T-helper 17 cell (primary cell): ENCODE data around the gene CTTNBP2NL. TPM values are rescaled to one million over a fixed set of nuclear protein-coding genes. Genes with fewer than 3 reads are reported as not detected.
"Not testable (repeated sequence)": the region's sequence is repeated elsewhere in the genome, so short reads cannot be mapped to it uniquely, and the experiment has no call there.

Source experiments
- ATAC-seq: fragments of 150-1000 bp; cut with Tn5 transposase; 2 replicates; pipeline ENCODE4 v1.10.0; 2021; ENCODE audit warnings: mild to moderate bottlenecking, moderate library complexity
- DNase-seq, 3 donors: peaks; one replicate each; pipeline versions ENCODE4 v3.0.0 to v3.0.0-alpha.2; 2020 to 2021
- H3K9me3 ChIP-seq: one replicate; pipeline ENCODE4 v1.7.0; 2013; ENCODE audit warnings: low read length, mild to moderate bottlenecking; ENCODE audit not compliant: control insufficient read depth, poor library complexity, severe bottlenecking
- H3K27ac Mint-ChIP-seq: one replicate; pipeline ENCODE4 v1.8.0; 2022; ENCODE audit warnings: mild to moderate bottlenecking, moderate library complexity, mixed read lengths
- H3K27me3 Mint-ChIP-seq: one replicate; pipeline ENCODE4 v1.8.0; 2022; ENCODE audit warnings: mixed read lengths
- H3K36me3 Mint-ChIP-seq: one replicate; pipeline ENCODE4 v1.8.0; 2022; ENCODE audit warnings: low read depth, mixed read lengths
- H3K4me1 Mint-ChIP-seq: one replicate; pipeline ENCODE4 v1.8.0; 2022; ENCODE audit warnings: mild to moderate bottlenecking, mixed read lengths
- H3K4me3 Mint-ChIP-seq: one replicate; pipeline ENCODE4 v1.8.0; 2022; ENCODE audit warnings: mild to moderate bottlenecking, moderate library complexity, mixed read lengths
- total RNA-seq, 4 donors: library from RNA in 2 of 4; stranded (reverse) in 2 of 4; gene quantifications; one replicate each; pipeline ENCODE4 v1.2.3 and lab custom pipeline; 2022 to 2026

CTTNBP2NL gene
- total RNA-seq, 2 donors from 2014 or later = 0.45 to 0.91 TPM

GRCh38 chr1:112393631-112393974, 2.4 kb upstream of the CTTNBP2NL start:
- H3K27me3 Mint-ChIP-seq = peaks cover 29% of the 10 kb centered on the region
- DNase-seq = no peak
- no peak overlapping the region for H3K4me3 Mint-ChIP-seq
- H3K9me3 ChIP-seq = no peaks in the 10 kb centered on the region
- H3K4me1 Mint-ChIP-seq = peaks cover 28% of the 10 kb centered on the region
- no peak overlapping the region for H3K27ac Mint-ChIP-seq
- H3K36me3 Mint-ChIP-seq = no peaks in the 10 kb centered on the region
- ATAC-seq = no peak

GRCh38 chr1:112394743-112395062, 1.3 kb upstream of the CTTNBP2NL start:
- Mint-ChIP-seq H3K4me3 (no peak overlapping the region), H3K36me3 (no peaks in the 10 kb centered on the region), H3K4me1 (peaks cover 30% of the 10 kb centered on the region), H3K27me3 (peaks cover 30% of the 10 kb centered on the region), H3K27ac (no peak overlapping the region)
- DNase-seq (no peak), ATAC-seq (no peak)
- no peaks in the 10 kb centered on the region for H3K9me3 ChIP-seq

- no peaks in the 10 kb centered on the region for H3K9me3 ChIP-seq
- DNase-seq = no peak
- peak overlapping the region; percentile 95 for H3K4me3 Mint-ChIP-seq
- peaks cover 30% of the 10 kb centered on the region for H3K4me1 Mint-ChIP-seq
- no peak for ATAC-seq
- H3K27ac Mint-ChIP-seq = peak overlapping the region; percentile 11
- no peaks in the 10 kb centered on the region for H3K36me3 Mint-ChIP-seq
- H3K27me3 Mint-ChIP-seq = peaks cover 24% of the 10 kb centered on the region
Measured at GRCh38 chr1:112395256-112395820, 676 bp upstream of the CTTNBP2NL start.

- peak overlapping the region; percentile 95 for H3K4me3 Mint-ChIP-seq
- no peaks in the 10 kb centered on the region for H3K36me3 Mint-ChIP-seq
- ATAC-seq = no peak
- H3K4me1 Mint-ChIP-seq = peaks cover 25% of the 10 kb centered on the region
- DNase-seq = no peak
- H3K27ac Mint-ChIP-seq = peak overlapping the region; percentile 74
- peaks cover 24% of the 10 kb centered on the region for H3K27me3 Mint-ChIP-seq
- H3K9me3 ChIP-seq = no peaks in the 10 kb centered on the region
Measured at GRCh38 chr1:112396653-112397471, 848 bp downstream of the CTTNBP2NL start.

- no peak overlapping the region for H3K4me3 Mint-ChIP-seq
- H3K27me3 Mint-ChIP-seq = peaks cover 29% of the 10 kb centered on the region
- ATAC-seq = no peak
- peaks cover 25% of the 10 kb centered on the region for H3K4me1 Mint-ChIP-seq
- H3K36me3 Mint-ChIP-seq = no peaks in the 10 kb centered on the region
- DNase-seq = no peak
- H3K27ac Mint-ChIP-seq = peak overlapping the region; percentile 74
- no peaks in the 10 kb centered on the region for H3K9me3 ChIP-seq
Measured at GRCh38 chr1:112397841-112398240, 1.8 kb downstream of the CTTNBP2NL start.

GRCh38 chr1:112399456-112399855, 3.4 kb downstream of the CTTNBP2NL start:
- ATAC-seq (peak; percentile 40), DNase-seq (no peak)
- H3K27ac Mint-ChIP-seq = no peak overlapping the region
- peaks cover 23% of the 10 kb centered on the region for H3K27me3 Mint-ChIP-seq
- no peaks in the 10 kb centered on the region for H3K36me3 Mint-ChIP-seq
- H3K4me3 Mint-ChIP-seq = no peak overlapping the region
- H3K4me1 Mint-ChIP-seq = peaks cover 20% of the 10 kb centered on the region
- no peaks in the 10 kb centered on the region for H3K9me3 ChIP-seq

GRCh38 chr1:112400706-112401105, 4.7 kb downstream of the CTTNBP2NL start:
- H3K9me3 ChIP-seq, H3K36me3 Mint-ChIP-seq, H3K27ac Mint-ChIP-seq, ATAC-seq, H3K4me3 Mint-ChIP-seq, DNase-seq: not testable (repeated sequence)
- Mint-ChIP-seq H3K27me3 (peaks cover 23% of the 10 kb centered on the region), H3K4me1 (peaks cover 14% of the 10 kb centered on the region)

- peaks cover 18% of the 10 kb centered on the region for H3K27me3 Mint-ChIP-seq
- no peak overlapping the region for H3K4me3 Mint-ChIP-seq
- H3K9me3 ChIP-seq = no peaks in the 10 kb centered on the region
- no peak for DNase-seq
- no peak for ATAC-seq
- no peaks in the 10 kb centered on the region for H3K36me3 Mint-ChIP-seq
- H3K27ac Mint-ChIP-seq = peak overlapping the region; percentile 63
- H3K4me1 Mint-ChIP-seq = peaks cover 2% of the 10 kb centered on the region
Measured at GRCh38 chr1:112402682-112403643, 6.9 kb downstream of the CTTNBP2NL start.

- H3K4me1 Mint-ChIP-seq = no peaks in the 10 kb centered on the region
- H3K36me3 Mint-ChIP-seq = no peaks in the 10 kb centered on the region
- DNase-seq (no peak), ATAC-seq (no peak)
- H3K27me3 Mint-ChIP-seq = peaks cover 11% of the 10 kb centered on the region
- H3K27ac Mint-ChIP-seq = no peak overlapping the region
- H3K4me3 Mint-ChIP-seq = no peak overlapping the region
- no peaks in the 10 kb centered on the region for H3K9me3 ChIP-seq
Measured at GRCh38 chr1:112406771-112407170, 10.8 kb downstream of the CTTNBP2NL start.

- H3K27me3 Mint-ChIP-seq = peaks cover 6% of the 10 kb centered on the region
Measured at GRCh38 chr1:112409414-112409813, 13.4 kb downstream of the CTTNBP2NL start.

GRCh38 chr1:112410673-112411072, 14.7 kb downstream of the CTTNBP2NL start:
- Mint-ChIP-seq H3K27me3 (peaks cover 6% of the 10 kb centered on the region), H3K27ac (no peak overlapping the region), H3K36me3 (no peaks in the 10 kb centered on the region), H3K4me1 (no peaks in the 10 kb centered on the region), H3K4me3 (no peak overlapping the region)
- H3K9me3 ChIP-seq = no peaks in the 10 kb centered on the region
- ATAC-seq = no peak
- DNase-seq = no peak

More at GRCh38 chr1:112409414-112409813, 13.4 kb downstream of the CTTNBP2NL start:
- H3K9me3 ChIP-seq = no peaks in the 10 kb centered on the region
- Mint-ChIP-seq H3K4me1 (no peaks in the 10 kb centered on the region), H3K4me3 (no peak overlapping the region), H3K27ac (no peak overlapping the region), H3K36me3 (no peaks in the 10 kb centered on the region)
- no peak for DNase-seq
- no peak for ATAC-seq

- H3K4me1 Mint-ChIP-seq = no peaks in the 10 kb centered on the region
- H3K4me3 Mint-ChIP-seq = no peak overlapping the region
- H3K9me3 ChIP-seq = no peaks in the 10 kb centered on the region
- H3K27ac Mint-ChIP-seq = no peak overlapping the region
- H3K27me3 Mint-ChIP-seq = peaks cover 14% of the 10 kb centered on the region
- H3K36me3 Mint-ChIP-seq = no peaks in the 10 kb centered on the region
- ATAC-seq (no peak), DNase-seq (no peak)
Measured at GRCh38 chr1:112417271-112417670, 21.3 kb downstream of the CTTNBP2NL start.
